DOHH2 (cell line): ENCODE measurements around the gene TULP1.

Source experiments
- H3F3A ChIP-seq: fragments of 200-600 bp; sonication (generic), shearing (Covaris generic); 2 replicates; pipeline ENCODE4 v1.6.0; 2016; ENCODE audit warnings: antibody characterized with exemption, mild to moderate bottlenecking; ENCODE audit not compliant: control insufficient read depth, insufficient read depth
- H3K27ac ChIP-seq: fragments of 200-600 bp; sonication (generic); 2 replicates; pipeline ENCODE4 v1.5.1; 2014; ENCODE audit warnings: low read depth, mild to moderate bottlenecking, low read length, moderate library complexity
- H3K27me3 ChIP-seq: fragments of 200-600 bp; sonication (generic); 2 replicates; pipeline ENCODE4 v1.6.1; 2014; ENCODE audit warnings: mild to moderate bottlenecking, low read length, mixed read lengths; ENCODE audit not compliant: control insufficient read depth
- H3K36me3 ChIP-seq: fragments of 200-600 bp; sonication (generic); 2 replicates; pipeline ENCODE4 v1.6.1; 2014; ENCODE audit warnings: mild to moderate bottlenecking, low read length, moderate library complexity, mixed read lengths; ENCODE audit not compliant: control insufficient read depth
- H3K4me1 ChIP-seq: fragments of 200-600 bp; sonication (generic); 2 replicates; pipeline ENCODE4 v1.6.1; 2014; ENCODE audit warnings: mild to moderate bottlenecking, low read length, mixed read lengths; ENCODE audit not compliant: control insufficient read depth
- H3K4me2 ChIP-seq: fragments of 200-600 bp; sonication (generic); 2 replicates; pipeline ENCODE4 v1.6.0; 2014; ENCODE audit warnings: mild to moderate bottlenecking, low read length, moderate library complexity
- H3K4me3 ChIP-seq: fragments of 200-600 bp; sonication (generic); 2 replicates; pipeline ENCODE4 v1.5.1; 2014; ENCODE audit warnings: mild to moderate bottlenecking, low read length, mixed read lengths
- H3K79me2 ChIP-seq: fragments of 200-600 bp; sonication (generic); 2 replicates; pipeline ENCODE4 v1.6.1; 2014; ENCODE audit warnings: mild to moderate bottlenecking, low read length, mixed read lengths; ENCODE audit not compliant: control insufficient read depth
- H3K9me2 ChIP-seq: fragments of 200-600 bp; sonication (generic); replicated peaks from 2 replicates; pipeline ENCODE4 v1.6.1; 2014; ENCODE audit warnings: mild to moderate bottlenecking, low read length, mixed read lengths; ENCODE audit not compliant: control insufficient read depth
- H3K9me3 ChIP-seq: fragments of 200-600 bp; sonication (generic); 2 replicates; pipeline ENCODE4 v1.6.1; 2014; ENCODE audit warnings: antibody characterized with exemption, low read length, mixed read lengths; ENCODE audit not compliant: control insufficient read depth, insufficient read depth
- H4K20me1 ChIP-seq: fragments of 200-600 bp; sonication (generic); 2 replicates; pipeline ENCODE4 v1.6.0; 2014; ENCODE audit warnings: low read depth, mild to moderate bottlenecking, antibody characterized with exemption, low read length, moderate library complexity; ENCODE audit not compliant: control insufficient read depth, insufficient read depth
- EZH2phosphoT487 ChIP-seq: fragments of 200-600 bp; sonication (generic); IDR thresholded peaks from 2 replicates; pipeline ENCODE4 v1.6.1; 2017; ENCODE audit warnings: borderline replicate concordance, mild to moderate bottlenecking, antibody characterized with exemption, low read length, moderate library complexity, mixed read lengths
- TF ChIP-seq, protein P1 (sequence below): fragments of 200-600 bp; sonication (generic); IDR thresholded peaks from one replicate; pipeline ENCODE4 v1.5.1; 2014; ENCODE audit warnings: antibody characterized with exemption, mild to moderate bottlenecking, low read depth, low read length; ENCODE audit not compliant: poor library complexity, severe bottlenecking

The TULP1 gene

GRCh38 chr6:35471836-35472345 lies 40.8 kb downstream of the TULP1 start:
- 0 out of 2 replicates have a peak overlapping the region, but pooled peaks have one; percentile 19 for H3K27ac ChIP-seq
- H3K4me3 ChIP-seq = peak overlapping the region; percentile 87; the same call in 1 of the 2 replicates
- no peaks in the 10 kb centered on the region for H3K27me3 ChIP-seq
- no peak for TF ChIP-seq EZH2phosphoT487
- TF ChIP-seq, protein P1, sequence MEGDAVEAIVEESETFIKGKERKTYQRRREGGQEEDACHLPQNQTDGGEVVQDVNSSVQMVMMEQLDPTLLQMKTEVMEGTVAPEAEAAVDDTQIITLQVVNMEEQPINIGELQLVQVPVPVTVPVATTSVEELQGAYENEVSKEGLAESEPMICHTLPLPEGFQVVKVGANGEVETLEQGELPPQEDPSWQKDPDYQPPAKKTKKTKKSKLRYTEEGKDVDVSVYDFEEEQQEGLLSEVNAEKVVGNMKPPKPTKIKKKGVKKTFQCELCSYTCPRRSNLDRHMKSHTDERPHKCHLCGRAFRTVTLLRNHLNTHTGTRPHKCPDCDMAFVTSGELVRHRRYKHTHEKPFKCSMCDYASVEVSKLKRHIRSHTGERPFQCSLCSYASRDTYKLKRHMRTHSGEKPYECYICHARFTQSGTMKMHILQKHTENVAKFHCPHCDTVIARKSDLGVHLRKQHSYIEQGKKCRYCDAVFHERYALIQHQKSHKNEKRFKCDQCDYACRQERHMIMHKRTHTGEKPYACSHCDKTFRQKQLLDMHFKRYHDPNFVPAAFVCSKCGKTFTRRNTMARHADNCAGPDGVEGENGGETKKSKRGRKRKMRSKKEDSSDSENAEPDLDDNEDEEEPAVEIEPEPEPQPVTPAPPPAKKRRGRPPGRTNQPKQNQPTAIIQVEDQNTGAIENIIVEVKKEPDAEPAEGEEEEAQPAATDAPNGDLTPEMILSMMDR = no peak
- H3F3A ChIP-seq = peaks cover 76% of the 10 kb centered on the region
- peaks cover 30% of the 10 kb centered on the region for H3K79me2 ChIP-seq
- peaks cover 37% of the 10 kb centered on the region for H3K4me1 ChIP-seq
- H3K9me3 ChIP-seq = no peaks in the 10 kb centered on the region
- H4K20me1 ChIP-seq = peaks cover 25% of the 10 kb centered on the region; the same call in 1 of the 2 replicates
- peaks cover 59% of the 10 kb centered on the region for H3K36me3 ChIP-seq
- peak overlapping the region; percentile 96 for H3K4me2 ChIP-seq
- no peaks in the 10 kb centered on the region for H3K9me2 ChIP-seq

- no peaks in the 10 kb centered on the region for H3K27me3 ChIP-seq
- H3K4me3 ChIP-seq = peak overlapping the region; percentile 87
- no peak for TF ChIP-seq EZH2phosphoT487
- TF ChIP-seq, protein P1 = no peak
- H3K9me2 ChIP-seq = no peaks in the 10 kb centered on the region
- H3K79me2 ChIP-seq = peaks cover 30% of the 10 kb centered on the region
- peaks cover 68% of the 10 kb centered on the region for H3F3A ChIP-seq
- H3K27ac ChIP-seq = peak overlapping the region; percentile 84
- no peaks in the 10 kb centered on the region for H3K9me3 ChIP-seq
- peaks cover 69% of the 10 kb centered on the region for H3K36me3 ChIP-seq
- H3K4me2 ChIP-seq = peak overlapping the region; percentile 96
- peaks cover 37% of the 10 kb centered on the region for H3K4me1 ChIP-seq
- H4K20me1 ChIP-seq = peaks cover 24% of the 10 kb centered on the region; the same call in 1 of the 2 replicates
Measured at GRCh38 chr6:35470663-35471120, 42.0 kb downstream of the TULP1 start.

DNA sequence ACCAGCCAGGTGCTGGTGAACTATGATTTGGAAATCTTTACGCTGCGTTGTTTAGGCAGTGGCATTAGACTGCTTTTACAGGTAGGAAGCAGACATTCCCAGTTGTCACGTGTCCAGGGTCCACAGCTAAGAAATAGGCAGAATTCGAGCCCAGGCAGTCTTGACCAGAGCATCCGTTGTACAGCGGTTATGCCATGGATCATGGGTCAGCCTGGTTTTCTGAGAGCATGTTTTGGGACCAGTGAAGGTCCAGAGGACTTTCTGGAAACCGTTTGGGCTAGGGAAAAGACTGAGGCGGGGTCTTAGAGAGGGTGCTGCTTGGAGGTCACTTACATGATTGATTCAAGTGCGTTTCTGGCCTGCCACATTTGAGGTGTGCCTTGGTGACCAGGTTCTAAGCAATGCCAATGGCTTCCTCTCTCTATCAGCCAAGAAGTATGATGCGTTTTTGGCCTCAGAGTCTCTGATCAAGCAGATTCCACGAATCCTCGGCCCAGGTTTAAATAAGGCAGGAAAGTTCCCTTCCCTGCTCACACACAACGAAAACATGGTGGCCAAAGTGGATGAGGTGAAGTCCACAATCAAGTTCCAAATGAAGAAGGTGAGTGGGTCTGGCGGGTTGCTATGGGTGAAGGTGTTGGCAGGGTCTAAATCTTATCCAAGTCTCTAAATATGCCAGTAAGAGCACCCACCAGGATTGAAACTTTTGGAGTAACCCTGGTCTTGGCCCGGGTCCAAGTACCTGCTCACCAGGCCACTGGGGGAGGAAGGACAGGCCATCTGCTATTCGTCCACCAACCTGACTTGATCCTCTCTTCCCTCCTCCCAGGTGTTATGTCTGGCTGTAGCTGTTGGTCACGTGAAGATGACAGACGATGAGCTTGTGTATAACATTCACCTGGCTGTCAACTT lies 42.7 kb downstream of the TULP1 start:
- Histone ChIP-seq H3K9me3 (no peaks in the 10 kb centered on the region), H3K36me3 (peaks cover 69% of the 10 kb centered on the region), H3K79me2 (peaks cover 30% of the 10 kb centered on the region), H3K4me2 (peak overlapping the region; percentile 96), H3K4me3 (peak overlapping the region; percentile 87), H3F3A (peaks cover 63% of the 10 kb centered on the region), H3K27me3 (no peaks in the 10 kb centered on the region), H4K20me1 (peaks cover 21% of the 10 kb centered on the region; the same call in 1 of the 2 replicates), H3K9me2 (no peaks in the 10 kb centered on the region), H3K4me1 (peaks cover 37% of the 10 kb centered on the region), H3K27ac (peak overlapping the region; percentile 84)
- no peak for TF ChIP-seq EZH2phosphoT487
- TF ChIP-seq, protein P1 = no peak
